K562 (cell line): ENCODE results near the gene CPLX1. TPM values are rescaled to one million over a fixed set of nuclear protein-coding genes. Genes with fewer than 3 reads are reported as not detected.
A peak's percentile ranks its signal among the peaks of the same experiment; 100 is the strongest.

Source experiments
- ATAC-seq: fragments of 200-7000 bp; cut with Tn5 transposase; 3 replicates; pipeline ENCODE4 v1.9.1; 2020; ENCODE audit warnings: moderate library complexity
- BruUV-seq: library from RNA; stranded (reverse); fragments of 400-500 nt; replicated peaks from 2 replicates; lab custom pipeline; 2021; lab: Mats Ljungman, UMichigan
- CTCF ChIA-PET: fragments of 300-600 bp; formaldehyde crosslinking; extraction: SDS; loops from one replicate; lab custom pipeline; 2021; ENCODE audit warnings: low intra/inter-chr PET ratio; lab: Yijun Ruan, JAX
- POLR2A ChIA-PET: fragments of 300-600, 350-650 bp; sonication (Branson Sonifier 250); formaldehyde crosslinking; extraction: SDS; loops from one replicate; lab custom pipeline; 2021; ENCODE audit warnings: antibody characterized with exemption, inconsistent platforms; lab: Yijun Ruan, JAX
- DNase-seq, 4 experiments: peaks; one replicate each; pipeline versions ENCODE4 v3.0.0 to v3.0.0-alpha.2; 2011 to 2018; ENCODE audit warnings: low spot score in 3 of 4, mixed read lengths in 3 of 4; ENCODE audit errors: extremely low read depth in 1 of 4
- FAIRE-seq: peaks from 2 replicates; lab custom pipeline; 2011; peaks lifted over from hg19 to GRCh38; lab: Jason Lieb, UNC
- H2AFZ ChIP-seq: 2 replicates; pipeline ENCODE4 v1.6.0; 2011; ENCODE audit warnings: low read depth, low read length, control low read depth, inconsistent platforms
- H3K27ac ChIP-seq: fragments of 200-600 bp; 3 replicates; pipeline ENCODE4 v1.8.0; 2011; ENCODE audit warnings: low read depth, mild to moderate bottlenecking, control low read depth, inconsistent platforms, low read length, moderate library complexity, mixed read lengths; ENCODE audit errors: extremely low read depth
- H3K27me3 ChIP-seq, 2 experiments: fragments of 300-600 bp in 1 of 2; 2 replicates in 1 of 2; 3 replicates in 1 of 2; pipeline versions ENCODE4 v1.6.0 to v1.8.0; 2011; ENCODE audit warnings: inconsistent platforms in 2 of 2, low read length in 2 of 2, mild to moderate bottlenecking in 1 of 2, mixed read lengths in 1 of 2, moderate library complexity in 1 of 2; ENCODE audit not compliant: control insufficient read depth in 2 of 2, insufficient read depth in 2 of 2
- H3K36me3 ChIP-seq: fragments of 300-600 bp; 3 replicates; pipeline ENCODE4 v1.8.0; 2011; ENCODE audit warnings: mild to moderate bottlenecking, low read length, inconsistent platforms; ENCODE audit not compliant: control insufficient read depth, insufficient read depth
- H3K4me1 ChIP-seq, 2 experiments: fragments of 200-600 bp in 1 of 2; replicated peaks in 1 of 2; 2 replicates in 1 of 2; 3 replicates in 1 of 2; pipeline versions ENCODE4 v1.5.1 to v1.8.0; 2011; ENCODE audit warnings: inconsistent platforms in 2 of 2, low read length in 2 of 2, mild to moderate bottlenecking in 1 of 2, mixed read lengths in 1 of 2, moderate library complexity in 1 of 2; ENCODE audit not compliant: control insufficient read depth in 2 of 2, insufficient read depth in 2 of 2
- H3K4me2 ChIP-seq: 2 replicates; pipeline ENCODE4 v1.6.1; 2011; ENCODE audit warnings: low read length, control low read depth, inconsistent platforms, mixed read lengths; ENCODE audit not compliant: insufficient read depth
- H3K4me3 ChIP-seq: fragments of 200-600 bp; sonication (generic), shearing (Covaris generic); 2 replicates; pipeline ENCODE4 v1.5.1; 2016; ENCODE audit warnings: control low read depth, inconsistent platforms
- H3K79me2 ChIP-seq: fragments of 200-600 bp; 3 replicates; pipeline ENCODE4 v1.8.0; 2011; ENCODE audit warnings: low read length, inconsistent platforms; ENCODE audit not compliant: control insufficient read depth, insufficient read depth
- H3K9ac ChIP-seq, 2 experiments: 2 replicates each; pipeline versions ENCODE4 v1.6.0 to v1.6.1; 2011; ENCODE audit warnings: low read depth in 2 of 2, low read length in 2 of 2, control low read depth in 1 of 2, inconsistent platforms in 1 of 2, mild to moderate bottlenecking in 1 of 2, mixed read lengths in 1 of 2; ENCODE audit not compliant: insufficient read depth in 1 of 2
- H3K9me1 ChIP-seq: one replicate; pipeline ENCODE4 v1.6.0; 2011; ENCODE audit warnings: inconsistent platforms, mild to moderate bottlenecking, low read length, moderate library complexity; ENCODE audit not compliant: control insufficient read depth, insufficient read depth
- H3K9me3 ChIP-seq: replicated peaks from 2 replicates; pipeline ENCODE4 v1.5.1; 2011; ENCODE audit warnings: low read depth, low read length, inconsistent platforms; ENCODE audit not compliant: control insufficient read depth, insufficient read depth
- H4K20me1 ChIP-seq: replicated peaks from 2 replicates; pipeline ENCODE4 v1.6.1; 2011; ENCODE audit warnings: low read length, inconsistent platforms, mixed read lengths; ENCODE audit not compliant: control insufficient read depth, insufficient read depth
- CBFB ChIP-seq: sonication (generic); formaldehyde crosslinking; IDR thresholded peaks from 2 replicates; pipeline ENCODE4 v1.4.0; 2020; ENCODE audit warnings: mild to moderate bottlenecking, missing genetic modification reagents
- CTCF ChIP-seq, 3 experiments: IDR thresholded peaks in 2 of 3; conservative IDR thresholded peaks in 1 of 3; 2 replicates each; pipeline ENCODE4 v1.5.1; 2011 to 2012; ENCODE audit warnings: low read length in 3 of 3, mild to moderate bottlenecking in 3 of 3, control low read depth in 2 of 3, improper control_type of control experiment in 1 of 3, inconsistent platforms in 1 of 3, low read depth in 1 of 3, mixed read lengths in 1 of 3, moderate library complexity in 1 of 3; ENCODE audit not compliant: insufficient read depth in 2 of 3
- MCM2 ChIP-seq: fragments of 450-650 bp; IDR thresholded peaks from 2 replicates; pipeline ENCODE4 v1.6.1; 2017; ENCODE audit warnings: low read depth, mild to moderate bottlenecking
- PBX2 ChIP-seq, 2 experiments: IDR thresholded peaks in 1 of 2; conservative IDR thresholded peaks in 1 of 2; 2 replicates each; pipeline ENCODE4 v1.6.1; 2016; ENCODE audit warnings: low read depth in 2 of 2, mild to moderate bottlenecking in 1 of 2, missing compliant biosample characterization in 1 of 2, missing genetic modification characterization in 1 of 2, moderate library complexity in 1 of 2
- PRDM10 ChIP-seq: fragments of 450-650 bp; IDR thresholded peaks from 2 replicates; pipeline ENCODE4 v1.6.1; 2018; ENCODE audit not compliant: partially characterized antibody
- SFPQ ChIP-seq: fragments of 200-400 bp; formaldehyde crosslinking; IDR thresholded peaks from 2 replicates; pipeline ENCODE4 v1.6.1; 2017; ENCODE audit warnings: mild to moderate bottlenecking, low read depth, low read length, moderate library complexity
- SREBF1 ChIP-seq: fragments of 150-350 bp; IDR thresholded peaks from 2 replicates; pipeline ENCODE4 v1.6.1; 2014; ENCODE audit warnings: antibody characterized with exemption, low read depth, low read length, borderline replicate concordance
- ZNF76 ChIP-seq: fragments of 250-450 bp; sonication (Bioruptor Pico); IDR thresholded peaks from 2 replicates; pipeline ENCODE4 v1.4.0; 2020; ENCODE audit warnings: mild to moderate bottlenecking, moderate library complexity, borderline replicate concordance
- WGBS: fragments of 100-300 bp; shearing (Covaris generic); methylation state at CpG from one replicate; pipeline ENCODE4 v1.1.6; 2016; ENCODE audit warnings: low coverage, mixed read lengths; ENCODE audit not compliant: insufficient coverage; ENCODE audit errors: missing lambda C conversion rate; 5-methylcytosine and 5-hydroxymethylcytosine counted together
- in situ Hi-C: fragments of 300-500 bp; cut with MboI; formaldehyde crosslinking; loops from 4 replicates; pipeline ENCODE4 v1.15.0; 2018; ENCODE audit warnings: inconsistent platforms, mixed read lengths
- intact Hi-C: fragments of 100-400 bp; cut with micrococcal nuclease; formaldehyde crosslinking; loops from 2 replicates; pipeline ENCODE4 v1.14.2; 2022
- polyA plus RNA-seq, 8 experiments: library from polyadenylated mRNA; depleted of rRNA in 4 of 8; stranded (reverse) in 5 of 8; unstranded in 3 of 8; fragments of >200 nt; fragmentation: Nextera tagmentation in 2 of 8; fragmentation: Illumina TruSeq in 1 of 8; extraction: Ambion mirVana in 2 of 8; extraction: Trizol in 1 of 8; gene quantifications; 2 replicates each; pipeline versions ENCODE4 v1.2.1 to v1.2.3, GENCODE V29; 2011 to 2014; ENCODE audit warnings: inconsistent platforms in 1 of 8, missing spikeins in 1 of 8
- total RNA-seq, 7 experiments: library from RNA; depleted of rRNA in 6 of 7; stranded (reverse); fragments of >200 nt in 6 of 7; fragmentation: Illumina TruSeq in 2 of 7; extraction: Trizol in 2 of 7; gene quantifications; 2 replicates each; pipeline versions ENCODE4 v1.2.1 to v1.2.3, GENCODE V29; 2011 to 2021; ENCODE audit warnings: low replicate concordance in 1 of 7

CPLX1 gene
- total and polyA plus RNA-seq, 9 of the 15 experiments (the other 6 are each of a cell fraction or from before 2014, with no cell fraction given): 0.03 to 3.3 (median 0.17) TPM; not detected in 2

GRCh38 chr4:781493-782216, 44.3 kb downstream of the CPLX1 start:
- peak overlapping the region; percentile 96 for H2AFZ ChIP-seq
- in situ Hi-C loops (no loop called here), intact Hi-C loops (loop anchor here (5.0 kb wide), 2 partner anchors 99 to 206 kb away; partner anchors contain the start of gene IDUA)
- FAIRE-seq (peak; percentile 100), DNase-seq (peak; percentile 98 to 100 (median 99)), ATAC-seq (peak; percentile 99)
- peak overlapping the region; percentile 100 for H3K4me3 ChIP-seq
- H3K27ac ChIP-seq: peak overlapping the region; percentile 99
- no peaks in the 10 kb centered on the region for H3K27me3 ChIP-seq
- H3K9me3 ChIP-seq: no peaks in the 10 kb centered on the region; the same call in 1 of the 2 replicates
- POLR2A ChIA-PET: interaction anchor here (0.5 to 1.9 kb wide), 16 partner anchors 8 to 1632 kb away, joined by 3 to 15 read pairs (median 4); partner anchors contain the start of gene SLC26A1
- peak overlapping the region; percentile 97 for H3K4me2 ChIP-seq
- H4K20me1 ChIP-seq: no peaks in the 10 kb centered on the region
- peaks cover 44% of the 10 kb centered on the region for H3K36me3 ChIP-seq
- BruUV-seq: no TSS peak
- CTCF ChIA-PET: no interaction called here
- no peaks in the 10 kb centered on the region for H3K9me1 ChIP-seq
- H3K9ac ChIP-seq: peak overlapping the region; percentile 100
- 1% methylated on average over 41 of the region's 57 CpGs for WGBS
- peaks cover 12 to 49% of the 10 kb centered on the region in 2 experiments; a peak in 4 of 5 replicates for H3K4me1 ChIP-seq
- H3K79me2 ChIP-seq: peaks cover 50% of the 10 kb centered on the region
- no peak for TF ChIP-seq ZNF76
- peak; percentile 78; the same call in 1 of the 2 replicates for TF ChIP-seq SREBF1
- peak; percentile 77 for TF ChIP-seq PRDM10
- no peak; the same call in 1 of the 2 replicates for TF ChIP-seq PBX2 (CRISPR knock-in tag; IDR thresholded peaks at IDR 0.05; ENCODE audit: low read depth)
- TF ChIP-seq PBX2 (tag; conservative IDR thresholded peaks at IDR 0.05; ENCODE audit: low read depth): no peak
- TF ChIP-seq CTCF (IDR thresholded peaks at IDR 0.05 in 2 of 3, conservative IDR thresholded peaks at IDR 0.05 in 1 of 3; ENCODE audit: insufficient read depth in 2 of 3, low read depth in 1 of 3, low read length in 3 of 3): no peak
- no peak for TF ChIP-seq SFPQ
- no peak for TF ChIP-seq MCM2
- TF ChIP-seq CBFB (CRISPR knock-in tag): 0 out of 2 replicates have a peak, but pooled peaks have one; percentile 54
